K562 (cell line): ENCODE data around the gene LIMCH1. TPM values are rescaled to one million over a fixed set of nuclear protein-coding genes. Genes with fewer than 3 reads are reported as not detected.

Experiments
- polyA plus RNA-seq, 8 experiments: library from polyadenylated mRNA; depleted of rRNA in 4 of 8; stranded (reverse) in 5 of 8; unstranded in 3 of 8; fragments of >200 nt; fragmentation: Nextera tagmentation in 2 of 8; fragmentation: Illumina TruSeq in 1 of 8; extraction: Ambion mirVana in 2 of 8; extraction: Trizol in 1 of 8; gene quantifications; 2 replicates each; pipeline versions ENCODE4 v1.2.1 to v1.2.3, GENCODE V29; 2011 to 2014; ENCODE audit warnings: inconsistent platforms in 1 of 8, missing spikeins in 1 of 8
- total RNA-seq, 7 experiments: library from RNA; depleted of rRNA in 6 of 7; stranded (reverse); fragments of >200 nt in 6 of 7; fragmentation: Illumina TruSeq in 2 of 7; extraction: Trizol in 2 of 7; gene quantifications; 2 replicates each; pipeline versions ENCODE4 v1.2.1 to v1.2.3, GENCODE V29; 2011 to 2021; ENCODE audit warnings: low replicate concordance in 1 of 7
- TF ChIP-seq, protein P1 (sequence below): fragments of 450-650 bp; IDR thresholded peaks from 2 replicates; pipeline ENCODE4 v1.6.1; 2016; ENCODE audit warnings: mild to moderate bottlenecking, moderate library complexity

LIMCH1 gene
- total and polyA plus RNA-seq, 9 of the 15 experiments (the other 6 are each of a cell fraction or from before 2014, with no cell fraction given), result 0.35 TPM; not detected in 8

DNA sequence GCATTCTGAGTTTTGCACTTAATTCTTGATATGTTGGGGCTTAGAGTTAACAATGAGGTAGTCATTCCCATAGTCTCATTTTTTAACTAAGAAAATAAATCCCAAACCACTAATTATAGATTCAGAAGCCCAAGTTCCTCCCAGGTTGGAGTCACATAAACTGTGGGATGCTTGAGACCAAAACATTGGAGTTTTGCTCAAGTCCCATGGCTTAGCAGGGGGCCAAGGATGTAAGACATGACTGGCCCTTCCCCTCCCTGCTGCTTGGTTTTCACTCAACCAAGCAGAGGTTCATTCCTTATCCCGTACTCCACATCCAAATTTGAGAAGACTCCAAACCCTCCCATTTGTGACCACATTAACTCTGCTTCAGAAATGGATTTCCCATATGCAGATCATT is 101.3 kb downstream of the LIMCH1 start (continued):
- TF ChIP-seq, protein P1, sequence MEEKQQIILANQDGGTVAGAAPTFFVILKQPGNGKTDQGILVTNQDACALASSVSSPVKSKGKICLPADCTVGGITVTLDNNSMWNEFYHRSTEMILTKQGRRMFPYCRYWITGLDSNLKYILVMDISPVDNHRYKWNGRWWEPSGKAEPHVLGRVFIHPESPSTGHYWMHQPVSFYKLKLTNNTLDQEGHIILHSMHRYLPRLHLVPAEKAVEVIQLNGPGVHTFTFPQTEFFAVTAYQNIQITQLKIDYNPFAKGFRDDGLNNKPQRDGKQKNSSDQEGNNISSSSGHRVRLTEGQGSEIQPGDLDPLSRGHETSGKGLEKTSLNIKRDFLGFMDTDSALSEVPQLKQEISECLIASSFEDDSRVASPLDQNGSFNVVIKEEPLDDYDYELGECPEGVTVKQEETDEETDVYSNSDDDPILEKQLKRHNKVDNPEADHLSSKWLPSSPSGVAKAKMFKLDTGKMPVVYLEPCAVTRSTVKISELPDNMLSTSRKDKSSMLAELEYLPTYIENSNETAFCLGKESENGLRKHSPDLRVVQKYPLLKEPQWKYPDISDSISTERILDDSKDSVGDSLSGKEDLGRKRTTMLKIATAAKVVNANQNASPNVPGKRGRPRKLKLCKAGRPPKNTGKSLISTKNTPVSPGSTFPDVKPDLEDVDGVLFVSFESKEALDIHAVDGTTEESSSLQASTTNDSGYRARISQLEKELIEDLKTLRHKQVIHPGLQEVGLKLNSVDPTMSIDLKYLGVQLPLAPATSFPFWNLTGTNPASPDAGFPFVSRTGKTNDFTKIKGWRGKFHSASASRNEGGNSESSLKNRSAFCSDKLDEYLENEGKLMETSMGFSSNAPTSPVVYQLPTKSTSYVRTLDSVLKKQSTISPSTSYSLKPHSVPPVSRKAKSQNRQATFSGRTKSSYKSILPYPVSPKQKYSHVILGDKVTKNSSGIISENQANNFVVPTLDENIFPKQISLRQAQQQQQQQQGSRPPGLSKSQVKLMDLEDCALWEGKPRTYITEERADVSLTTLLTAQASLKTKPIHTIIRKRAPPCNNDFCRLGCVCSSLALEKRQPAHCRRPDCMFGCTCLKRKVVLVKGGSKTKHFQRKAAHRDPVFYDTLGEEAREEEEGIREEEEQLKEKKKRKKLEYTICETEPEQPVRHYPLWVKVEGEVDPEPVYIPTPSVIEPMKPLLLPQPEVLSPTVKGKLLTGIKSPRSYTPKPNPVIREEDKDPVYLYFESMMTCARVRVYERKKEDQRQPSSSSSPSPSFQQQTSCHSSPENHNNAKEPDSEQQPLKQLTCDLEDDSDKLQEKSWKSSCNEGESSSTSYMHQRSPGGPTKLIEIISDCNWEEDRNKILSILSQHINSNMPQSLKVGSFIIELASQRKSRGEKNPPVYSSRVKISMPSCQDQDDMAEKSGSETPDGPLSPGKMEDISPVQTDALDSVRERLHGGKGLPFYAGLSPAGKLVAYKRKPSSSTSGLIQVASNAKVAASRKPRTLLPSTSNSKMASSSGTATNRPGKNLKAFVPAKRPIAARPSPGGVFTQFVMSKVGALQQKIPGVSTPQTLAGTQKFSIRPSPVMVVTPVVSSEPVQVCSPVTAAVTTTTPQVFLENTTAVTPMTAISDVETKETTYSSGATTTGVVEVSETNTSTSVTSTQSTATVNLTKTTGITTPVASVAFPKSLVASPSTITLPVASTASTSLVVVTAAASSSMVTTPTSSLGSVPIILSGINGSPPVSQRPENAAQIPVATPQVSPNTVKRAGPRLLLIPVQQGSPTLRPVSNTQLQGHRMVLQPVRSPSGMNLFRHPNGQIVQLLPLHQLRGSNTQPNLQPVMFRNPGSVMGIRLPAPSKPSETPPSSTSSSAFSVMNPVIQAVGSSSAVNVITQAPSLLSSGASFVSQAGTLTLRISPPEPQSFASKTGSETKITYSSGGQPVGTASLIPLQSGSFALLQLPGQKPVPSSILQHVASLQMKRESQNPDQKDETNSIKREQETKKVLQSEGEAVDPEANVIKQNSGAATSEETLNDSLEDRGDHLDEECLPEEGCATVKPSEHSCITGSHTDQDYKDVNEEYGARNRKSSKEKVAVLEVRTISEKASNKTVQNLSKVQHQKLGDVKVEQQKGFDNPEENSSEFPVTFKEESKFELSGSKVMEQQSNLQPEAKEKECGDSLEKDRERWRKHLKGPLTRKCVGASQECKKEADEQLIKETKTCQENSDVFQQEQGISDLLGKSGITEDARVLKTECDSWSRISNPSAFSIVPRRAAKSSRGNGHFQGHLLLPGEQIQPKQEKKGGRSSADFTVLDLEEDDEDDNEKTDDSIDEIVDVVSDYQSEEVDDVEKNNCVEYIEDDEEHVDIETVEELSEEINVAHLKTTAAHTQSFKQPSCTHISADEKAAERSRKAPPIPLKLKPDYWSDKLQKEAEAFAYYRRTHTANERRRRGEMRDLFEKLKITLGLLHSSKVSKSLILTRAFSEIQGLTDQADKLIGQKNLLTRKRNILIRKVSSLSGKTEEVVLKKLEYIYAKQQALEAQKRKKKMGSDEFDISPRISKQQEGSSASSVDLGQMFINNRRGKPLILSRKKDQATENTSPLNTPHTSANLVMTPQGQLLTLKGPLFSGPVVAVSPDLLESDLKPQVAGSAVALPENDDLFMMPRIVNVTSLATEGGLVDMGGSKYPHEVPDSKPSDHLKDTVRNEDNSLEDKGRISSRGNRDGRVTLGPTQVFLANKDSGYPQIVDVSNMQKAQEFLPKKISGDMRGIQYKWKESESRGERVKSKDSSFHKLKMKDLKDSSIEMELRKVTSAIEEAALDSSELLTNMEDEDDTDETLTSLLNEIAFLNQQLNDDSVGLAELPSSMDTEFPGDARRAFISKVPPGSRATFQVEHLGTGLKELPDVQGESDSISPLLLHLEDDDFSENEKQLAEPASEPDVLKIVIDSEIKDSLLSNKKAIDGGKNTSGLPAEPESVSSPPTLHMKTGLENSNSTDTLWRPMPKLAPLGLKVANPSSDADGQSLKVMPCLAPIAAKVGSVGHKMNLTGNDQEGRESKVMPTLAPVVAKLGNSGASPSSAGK, result no peak
